ENCODE results near the gene CFHR3. TPM values are rescaled to one million over a fixed set of nuclear protein-coding genes. Genes with fewer than 3 reads are reported as not detected.
"Not testable (repeated sequence)": the region's sequence is repeated elsewhere in the genome, so short reads cannot be mapped to it uniquely, and the experiment has no call there.

The CFHR3 gene
- not detected in 2 replicates for total RNA-seq

DNA sequence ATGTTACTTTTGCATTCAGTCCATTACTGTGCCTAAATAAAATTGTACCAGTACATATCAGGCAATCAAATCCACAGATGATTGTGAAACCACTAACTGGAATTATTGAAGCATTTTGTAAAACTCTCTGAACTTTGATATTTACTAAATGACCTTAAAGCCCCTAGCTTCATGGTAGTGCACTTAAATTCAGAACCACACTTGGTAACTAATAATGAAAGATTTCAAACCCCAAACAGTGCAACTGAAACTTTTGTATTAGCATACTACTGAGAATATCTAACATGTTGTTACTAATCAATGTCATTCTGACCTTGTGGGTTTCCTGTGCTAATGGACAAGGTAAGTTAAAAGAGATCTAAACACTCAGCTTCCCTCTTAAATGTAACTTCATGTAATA is at the start of gene CFHR3:
TSS of gene CFHR3 (plus strand) at position 238 of the 400 bp plus-strand sequence. CDS start at position 285, 47 bp downstream.
- no peak for DNase-seq (ENCODE audit: low spot score)
- Mint-ChIP-seq H3K9me3 (no peaks in the 10 kb centered on the region), H3K27ac (no peak within 1 kb of the TSS), H3K4me3 (ENCODE audit: low read depth) (no peak within 1 kb of the TSS), H3K36me3 (ENCODE audit: low read depth) (no peaks in the 10 kb centered on the region), H3K4me1 (ENCODE audit: low read depth) (no peaks in the 10 kb centered on the region), H3K27me3 (ENCODE audit: low read depth) (no peaks in the 10 kb centered on the region)
- intact Hi-C loops (cut with micrococcal nuclease) = no loop called here

- no peak for DNase-seq (ENCODE audit: low spot score)
- no peaks in the 10 kb centered on the region for H3K9me3 Mint-ChIP-seq
- no peaks in the 10 kb centered on the region for H3K36me3 Mint-ChIP-seq (ENCODE audit: low read depth)
- no peak overlapping the region for H3K4me3 Mint-ChIP-seq (ENCODE audit: low read depth)
- no peaks in the 10 kb centered on the region for H3K27me3 Mint-ChIP-seq (ENCODE audit: low read depth)
- intact Hi-C loops (cut with micrococcal nuclease) = no loop called here
- no peaks in the 10 kb centered on the region for H3K4me1 Mint-ChIP-seq (ENCODE audit: low read depth)
- no peak overlapping the region for H3K27ac Mint-ChIP-seq
Measured at GRCh38 chr1:196732526-196732925, 42.1 kb upstream of the CFHR3 start.

DNA sequence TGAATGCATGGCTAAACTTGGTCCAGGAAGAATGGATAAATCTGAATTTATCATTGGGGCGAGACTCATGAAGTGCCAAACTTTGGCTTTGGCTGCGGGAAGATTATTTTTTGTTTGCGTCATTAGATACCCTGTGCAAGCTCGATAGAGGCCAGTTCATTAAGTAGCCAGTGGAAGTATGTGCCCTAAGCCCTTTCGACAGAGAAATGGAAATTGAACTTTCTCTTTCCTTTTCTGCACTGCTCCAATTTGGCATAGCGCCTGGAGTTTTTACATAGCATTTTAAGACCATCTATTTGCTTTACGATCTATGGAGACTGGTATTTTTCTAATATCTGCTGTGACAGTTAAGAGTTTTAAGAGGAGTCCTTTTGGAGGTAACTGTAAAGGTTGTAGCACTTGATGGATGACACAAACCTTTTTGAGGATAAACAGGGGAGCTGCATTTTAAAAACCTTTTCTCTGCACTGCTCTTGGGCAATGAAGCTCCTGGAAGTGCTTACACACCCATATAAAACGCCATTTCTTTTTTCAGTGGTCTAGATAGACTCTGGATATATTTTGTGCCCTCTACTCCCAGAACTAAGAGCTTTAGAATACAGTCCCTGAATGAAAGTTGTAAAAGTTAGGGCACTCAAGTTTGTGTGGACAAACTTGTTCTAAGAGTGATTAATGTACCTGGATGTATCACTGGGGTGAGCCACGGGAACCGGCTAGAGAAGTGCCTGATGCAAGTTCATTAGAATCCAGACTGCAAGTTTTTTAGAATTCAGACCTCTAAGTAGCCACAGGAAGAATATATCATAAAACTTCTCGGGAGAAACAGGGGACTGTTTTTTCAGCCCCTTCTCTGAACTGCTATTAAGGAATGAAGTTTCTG is 41.3 kb upstream of the CFHR3 start:
- Mint-ChIP-seq H3K9me3 (no peaks in the 10 kb centered on the region), H3K36me3 (ENCODE audit: low read depth) (no peaks in the 10 kb centered on the region), H3K27ac (no peak overlapping the region), H3K4me1 (ENCODE audit: low read depth) (no peaks in the 10 kb centered on the region), H3K27me3 (ENCODE audit: low read depth) (no peaks in the 10 kb centered on the region), H3K4me3 (ENCODE audit: low read depth) (no peak overlapping the region)
- no peak for DNase-seq (ENCODE audit: low spot score)
- intact Hi-C loops (cut with micrococcal nuclease) = no loop called here

DNA sequence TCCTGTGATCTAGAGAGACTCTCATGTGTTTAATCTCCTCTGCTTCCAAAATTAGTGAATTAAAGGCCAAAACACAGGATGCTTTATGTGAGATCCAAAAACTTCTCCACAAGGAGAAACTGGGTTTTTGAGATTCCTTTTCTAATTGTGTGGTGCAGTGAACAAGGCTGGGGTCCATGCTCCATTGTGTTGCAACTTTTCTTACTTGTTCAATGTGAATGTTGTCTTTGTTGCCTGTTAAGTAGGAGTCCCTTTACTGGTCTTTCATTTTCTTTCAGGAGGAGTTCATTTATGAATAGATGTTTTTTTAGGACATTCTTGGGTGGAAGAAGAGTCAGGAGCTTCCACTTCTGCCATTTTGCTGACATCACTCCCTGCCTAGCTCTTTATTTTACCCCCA is 40.6 kb upstream of the CFHR3 start:
- Mint-ChIP-seq H3K9me3 (no peaks in the 10 kb centered on the region), H3K27ac (no peak overlapping the region), H3K4me1 (ENCODE audit: low read depth) (no peaks in the 10 kb centered on the region), H3K4me3 (ENCODE audit: low read depth) (no peak overlapping the region), H3K36me3 (ENCODE audit: low read depth) (no peaks in the 10 kb centered on the region), H3K27me3 (ENCODE audit: low read depth) (no peaks in the 10 kb centered on the region)
- no peak for DNase-seq (ENCODE audit: low spot score)
- intact Hi-C loops (cut with micrococcal nuclease) = no loop called here

- H3K27me3 Mint-ChIP-seq (ENCODE audit: low read depth) = no peaks in the 10 kb centered on the region
- peaks cover 4% of the 10 kb centered on the region for H3K9me3 Mint-ChIP-seq
- DNase-seq (ENCODE audit: low spot score) = no peak
- intact Hi-C loops (cut with micrococcal nuclease) = no loop called here
- H3K27ac Mint-ChIP-seq = no peak overlapping the region
- H3K36me3 Mint-ChIP-seq (ENCODE audit: low read depth) = no peaks in the 10 kb centered on the region
- H3K4me1 Mint-ChIP-seq (ENCODE audit: low read depth) = no peaks in the 10 kb centered on the region
- no peak overlapping the region for H3K4me3 Mint-ChIP-seq (ENCODE audit: low read depth)
Measured at GRCh38 chr1:196734460-196734859, 40.2 kb upstream of the CFHR3 start.

DNA sequence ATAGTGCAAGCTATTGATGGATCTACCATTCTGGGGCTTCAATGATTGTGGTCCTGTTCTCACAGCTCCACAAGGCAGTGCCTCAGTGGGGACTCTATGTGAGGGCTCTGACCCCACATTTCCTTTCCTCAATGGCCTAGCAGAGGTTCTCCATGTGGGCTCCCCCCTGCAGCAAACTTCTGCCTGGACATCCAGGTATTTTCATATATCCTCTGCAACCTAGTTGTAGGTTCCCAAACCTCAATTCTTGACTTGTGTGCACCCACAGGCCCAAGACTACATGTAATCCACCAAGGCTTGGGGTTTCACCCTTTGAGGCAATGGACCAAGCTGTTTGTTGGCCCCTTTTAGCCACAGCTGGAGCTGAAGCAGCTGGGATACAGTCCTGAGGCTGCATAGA is 35.9 kb upstream of the CFHR3 start:
- H3K4me1 Mint-ChIP-seq (ENCODE audit: low read depth) = no peaks in the 10 kb centered on the region
- H3K27me3 Mint-ChIP-seq (ENCODE audit: low read depth) = no peaks in the 10 kb centered on the region
- H3K4me3 Mint-ChIP-seq (ENCODE audit: low read depth) = no peak overlapping the region
- no peak overlapping the region for H3K27ac Mint-ChIP-seq
- intact Hi-C loops (cut with micrococcal nuclease) = no loop called here
- peaks cover 14% of the 10 kb centered on the region for H3K9me3 Mint-ChIP-seq
- no peak for DNase-seq (ENCODE audit: low spot score)
- H3K36me3 Mint-ChIP-seq (ENCODE audit: low read depth) = no peaks in the 10 kb centered on the region

- intact Hi-C loops (cut with micrococcal nuclease) = loop anchor here (5.0 kb wide), 1 partner anchor 614 kb away; no protein-coding TSS in a partner anchor
- not testable (repeated sequence) for H3K27me3 Mint-ChIP-seq (ENCODE audit: low read depth); H3K27ac Mint-ChIP-seq; H3K4me3 Mint-ChIP-seq (ENCODE audit: low read depth); DNase-seq (ENCODE audit: low spot score); H3K4me1 Mint-ChIP-seq (ENCODE audit: low read depth); H3K36me3 Mint-ChIP-seq (ENCODE audit: low read depth)
- peaks cover 14% of the 10 kb centered on the region for H3K9me3 Mint-ChIP-seq
Measured at GRCh38 chr1:196743244-196743643, 31.4 kb upstream of the CFHR3 start.

DNA sequence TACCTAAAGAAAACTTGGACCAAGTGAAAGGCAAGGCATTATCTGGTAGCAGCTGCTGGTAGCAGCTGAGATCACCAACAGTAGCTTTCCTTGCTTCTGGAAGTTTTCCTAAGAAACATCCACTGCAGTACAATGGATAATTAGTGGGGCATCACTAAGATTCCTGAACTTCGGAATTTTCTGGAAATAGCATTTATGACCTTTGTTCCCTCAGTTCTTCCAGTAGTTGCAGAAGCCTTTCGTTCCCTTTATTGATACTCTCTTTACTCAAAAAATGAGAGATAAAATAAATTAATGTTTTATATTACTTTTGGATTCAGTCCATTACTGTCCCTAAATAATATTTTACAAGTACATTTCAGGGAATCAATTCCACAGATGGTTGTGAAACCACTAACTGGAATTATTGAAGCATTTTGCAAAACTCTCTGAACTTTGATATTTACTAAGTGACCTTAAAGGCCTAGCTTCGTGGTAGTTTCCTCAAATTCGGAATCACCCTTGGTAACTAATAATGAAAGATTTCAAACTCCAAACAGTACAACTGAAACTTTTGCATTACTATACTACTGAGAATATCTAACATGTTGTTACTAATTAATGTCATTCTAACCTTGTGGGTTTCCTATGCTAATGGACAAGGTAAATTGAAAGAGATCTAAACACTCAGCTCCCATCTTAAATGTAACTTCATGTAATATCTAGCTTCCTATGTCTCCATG is 9.5 kb upstream of the CFHR3 start:
- H3K9me3 Mint-ChIP-seq; DNase-seq (ENCODE audit: low spot score); H3K4me1 Mint-ChIP-seq (ENCODE audit: low read depth); intact Hi-C loops (cut with micrococcal nuclease); H3K27me3 Mint-ChIP-seq (ENCODE audit: low read depth); H3K27ac Mint-ChIP-seq; H3K36me3 Mint-ChIP-seq (ENCODE audit: low read depth); H3K4me3 Mint-ChIP-seq (ENCODE audit: low read depth): not testable (repeated sequence)

- intact Hi-C loops (cut with micrococcal nuclease); H3K36me3 Mint-ChIP-seq (ENCODE audit: low read depth); H3K4me3 Mint-ChIP-seq (ENCODE audit: low read depth); H3K27me3 Mint-ChIP-seq (ENCODE audit: low read depth); H3K9me3 Mint-ChIP-seq; H3K27ac Mint-ChIP-seq; H3K4me1 Mint-ChIP-seq (ENCODE audit: low read depth); DNase-seq (ENCODE audit: low spot score): not testable (repeated sequence)
Measured at GRCh38 chr1:196769823-196770222, 4.8 kb upstream of the CFHR3 start.

- Mint-ChIP-seq H3K36me3 (ENCODE audit: low read depth) (no peaks in the 10 kb centered on the region), H3K4me3 (ENCODE audit: low read depth) (no peak overlapping the region), H3K4me1 (ENCODE audit: low read depth) (no peaks in the 10 kb centered on the region), H3K27me3 (ENCODE audit: low read depth) (no peaks in the 10 kb centered on the region), H3K9me3 (no peaks in the 10 kb centered on the region), H3K27ac (no peak overlapping the region)
- intact Hi-C loops (cut with micrococcal nuclease) = no loop called here
- no peak for DNase-seq (ENCODE audit: low spot score)
Measured at GRCh38 chr1:196773713-196774112, 927 bp upstream of the CFHR3 start.

DNA sequence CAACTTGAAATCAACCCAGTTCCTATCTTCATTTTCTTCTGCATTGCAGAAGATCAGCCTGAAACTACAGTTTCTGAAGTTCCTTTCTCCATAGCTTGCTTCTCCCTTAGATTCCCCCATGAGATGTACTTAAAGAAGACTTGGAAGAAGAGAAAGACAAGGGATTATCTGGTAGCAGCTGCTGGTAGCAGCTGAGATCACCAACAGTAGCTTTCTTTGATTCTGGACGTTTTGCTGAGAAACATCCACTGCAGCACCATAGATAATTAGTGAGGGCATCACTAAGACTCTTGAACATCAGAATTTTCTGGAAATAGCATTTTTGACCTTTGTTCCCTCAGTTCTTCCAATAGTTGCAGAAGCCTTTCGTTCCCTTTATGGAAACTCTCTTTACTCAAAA is 465 bp upstream of the CFHR3 start:
- no peaks in the 10 kb centered on the region for H3K36me3 Mint-ChIP-seq (ENCODE audit: low read depth)
- H3K4me3 Mint-ChIP-seq (ENCODE audit: low read depth) = no peak overlapping the region
- no peak overlapping the region for H3K27ac Mint-ChIP-seq
- no peaks in the 10 kb centered on the region for H3K9me3 Mint-ChIP-seq
- no peak for DNase-seq (ENCODE audit: low spot score)
- no peaks in the 10 kb centered on the region for H3K4me1 Mint-ChIP-seq (ENCODE audit: low read depth)
- H3K27me3 Mint-ChIP-seq (ENCODE audit: low read depth) = no peaks in the 10 kb centered on the region
- intact Hi-C loops (cut with micrococcal nuclease) = no loop called here

DNA sequence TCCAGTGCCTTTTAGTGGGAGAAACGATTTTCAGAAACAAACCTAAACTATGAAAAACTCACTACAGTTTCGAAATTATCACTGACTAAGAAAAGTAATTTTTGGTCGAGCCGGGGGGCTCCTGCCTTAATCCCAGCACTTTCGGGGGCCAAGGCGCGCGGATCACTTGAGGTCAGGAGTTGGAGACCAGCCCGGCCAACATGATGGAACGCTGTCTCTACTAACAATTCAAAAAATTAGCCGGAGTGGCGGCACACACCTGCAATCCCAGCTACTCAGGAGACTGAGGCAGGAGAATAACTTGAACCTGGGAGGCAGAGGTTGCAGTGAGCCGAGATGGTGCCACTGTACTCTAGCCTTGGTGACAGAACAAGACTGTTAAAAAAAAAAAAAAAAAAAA is 3.0 kb downstream of the CFHR3 start:
- intact Hi-C loops (cut with micrococcal nuclease) = no loop called here
- DNase-seq (ENCODE audit: low spot score) = no peak
- no peak overlapping the region for H3K4me3 Mint-ChIP-seq (ENCODE audit: low read depth)

GRCh38 chr1:196779093-196779492 is 4.5 kb downstream of the CFHR3 start:
- H3K4me3 Mint-ChIP-seq (ENCODE audit: low read depth) = no peak overlapping the region
- no peak overlapping the region for H3K27ac Mint-ChIP-seq
- intact Hi-C loops (cut with micrococcal nuclease) = no loop called here
- H3K27me3 Mint-ChIP-seq (ENCODE audit: low read depth) = no peaks in the 10 kb centered on the region
- H3K36me3 Mint-ChIP-seq (ENCODE audit: low read depth) = no peaks in the 10 kb centered on the region
- no peaks in the 10 kb centered on the region for H3K4me1 Mint-ChIP-seq (ENCODE audit: low read depth)
- H3K9me3 Mint-ChIP-seq = no peaks in the 10 kb centered on the region
- DNase-seq (ENCODE audit: low spot score) = no peak

More for the DNA sequence above, 3.0 kb downstream of the CFHR3 start:
- Mint-ChIP-seq H3K27me3 (ENCODE audit: low read depth) (no peaks in the 10 kb centered on the region), H3K9me3 (no peaks in the 10 kb centered on the region), H3K27ac (no peak overlapping the region), H3K4me1 (ENCODE audit: low read depth) (no peaks in the 10 kb centered on the region), H3K36me3 (ENCODE audit: low read depth) (no peaks in the 10 kb centered on the region)

All from activated T-helper 2 cell treated with anti-CD3 and anti-CD28 coated beads, Interferon-gamma antibody, Interleukin-2, Interleukin-4, amounts not matched to agents 10 μg/mL and 5 μg/mL and 100 μg/mL, durations not matched to agents 14 hours and 24 hours and 36 hours (primary cell).